Measurements from ENCODE around the gene TEX51.

Gene TEX51

DNA sequence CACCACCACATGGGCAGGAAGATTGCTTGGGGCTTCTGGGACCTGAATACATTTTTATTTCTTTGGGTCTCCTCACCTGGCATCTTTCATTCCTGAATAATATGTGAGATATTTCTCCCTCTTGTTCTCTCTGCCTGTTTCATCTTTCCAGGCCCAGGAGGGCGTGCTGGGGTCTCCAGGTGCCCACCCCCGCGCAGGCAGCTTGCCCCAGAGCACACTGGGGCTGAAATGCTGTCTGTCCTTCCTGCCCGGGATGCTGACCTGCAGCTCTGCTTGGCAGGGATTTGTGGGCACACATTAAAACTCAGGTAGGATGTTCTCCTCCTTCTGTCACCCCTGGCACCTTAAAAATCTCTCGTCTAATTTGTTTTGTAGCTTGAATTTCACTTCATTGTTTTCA, 39.7 kb upstream of the TEX51 start:
- H3K27me3 ChIP-seq = no peaks in the 10 kb centered on the region
- H3K4me3 ChIP-seq (ENCODE audit: low read depth, low read length) = no peak overlapping the region
- H3K36me3 ChIP-seq = no peaks in the 10 kb centered on the region
- H3K9me3 ChIP-seq = no peaks in the 10 kb centered on the region
- TF ChIP-seq CTCF (IDR thresholded peaks at IDR 0.05; ENCODE audit: low read depth, low read length) = no peak
- no peaks in the 10 kb centered on the region for H3K4me1 ChIP-seq
- DNase-seq = no peak

DNA sequence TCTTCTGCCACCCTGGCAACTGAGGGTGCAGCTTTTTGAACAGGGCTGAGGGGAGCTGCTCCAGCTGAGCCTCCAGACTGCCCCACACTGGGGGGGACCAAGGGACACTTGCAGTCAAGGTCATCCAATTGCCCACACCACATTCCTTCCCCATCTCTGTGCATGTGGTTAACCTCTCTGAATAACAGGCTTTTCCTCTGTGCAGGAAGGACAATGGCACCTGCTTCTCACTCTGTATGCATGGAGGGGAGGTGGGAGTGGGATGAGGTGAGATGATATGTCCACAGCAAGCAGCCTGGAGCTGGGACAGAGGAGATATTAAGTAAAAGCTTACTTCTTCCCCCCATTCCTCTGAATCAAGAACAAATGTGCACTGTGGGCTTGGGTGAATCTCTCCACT, 39.1 kb upstream of the TEX51 start:
- Histone ChIP-seq H3K4me1 (no peaks in the 10 kb centered on the region), H3K36me3 (no peaks in the 10 kb centered on the region), H3K9me3 (no peaks in the 10 kb centered on the region), H3K4me3 (ENCODE audit: low read depth, low read length) (no peak overlapping the region), H3K27me3 (no peaks in the 10 kb centered on the region)
- DNase-seq = no peak
- no peak for TF ChIP-seq CTCF (IDR thresholded peaks at IDR 0.05; ENCODE audit: low read depth, low read length)

- no peaks in the 10 kb centered on the region for H3K27me3 ChIP-seq
- H3K4me1 ChIP-seq = no peaks in the 10 kb centered on the region
- H3K36me3 ChIP-seq = no peaks in the 10 kb centered on the region
- DNase-seq = no peak
- no peak overlapping the region for H3K4me3 ChIP-seq (ENCODE audit: low read depth, low read length)
- TF ChIP-seq CTCF (IDR thresholded peaks at IDR 0.05; ENCODE audit: low read depth, low read length) = no peak
- no peaks in the 10 kb centered on the region for H3K9me3 ChIP-seq
These were observed 38.3 kb upstream of the TEX51 start for GRCh38 chr2:126860385-126860784.

- H3K27me3 ChIP-seq = no peaks in the 10 kb centered on the region
- H3K36me3 ChIP-seq = no peaks in the 10 kb centered on the region
- H3K4me3 ChIP-seq (ENCODE audit: low read depth, low read length) = no peak overlapping the region
- no peaks in the 10 kb centered on the region for H3K9me3 ChIP-seq
- no peak for TF ChIP-seq CTCF (IDR thresholded peaks at IDR 0.05; ENCODE audit: low read depth, low read length)
- DNase-seq = no peak
- no peaks in the 10 kb centered on the region for H3K4me1 ChIP-seq
These were observed 36.0 kb upstream of the TEX51 start for GRCh38 chr2:126862730-126863129.

DNA sequence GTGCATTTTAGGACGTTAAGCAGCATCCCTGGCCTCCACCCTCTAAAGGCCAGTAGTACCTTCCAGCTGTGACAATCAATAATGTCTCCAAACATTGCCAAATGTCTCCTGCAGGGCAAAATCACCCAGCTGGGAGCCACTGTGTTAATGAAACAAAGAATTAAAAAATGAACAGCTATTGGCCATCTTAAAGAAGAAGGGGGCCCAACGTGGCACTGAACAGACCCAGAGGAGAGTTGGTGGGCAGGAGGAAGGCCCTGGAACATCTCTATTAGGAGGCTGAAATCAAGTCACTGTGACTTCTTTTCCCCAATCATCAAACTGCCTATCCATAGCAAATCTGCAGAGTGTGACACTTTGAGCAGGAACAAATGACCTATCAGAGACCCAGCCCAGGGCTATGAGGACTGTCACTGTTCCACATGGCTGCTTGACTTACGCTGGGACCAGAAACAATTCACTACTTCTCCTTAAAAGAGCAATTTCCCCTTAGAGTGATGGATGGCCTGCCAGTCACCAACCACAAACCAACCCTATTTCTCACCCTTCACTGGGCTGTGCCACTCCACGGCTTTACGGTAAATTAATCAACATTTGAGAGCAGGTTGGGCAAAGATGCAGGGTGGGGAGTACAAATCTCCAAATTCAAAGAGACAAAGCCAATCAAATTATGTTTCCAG, 35.2 kb upstream of the TEX51 start:
- no peak for DNase-seq
- Histone ChIP-seq H3K27me3 (no peaks in the 10 kb centered on the region), H3K4me1 (no peaks in the 10 kb centered on the region)

More for the DNA sequence above, 35.2 kb upstream of the TEX51 start:
- no peak for TF ChIP-seq CTCF (IDR thresholded peaks at IDR 0.05; ENCODE audit: low read depth, low read length)
- Histone ChIP-seq H3K36me3 (no peaks in the 10 kb centered on the region), H3K9me3 (no peaks in the 10 kb centered on the region), H3K4me3 (ENCODE audit: low read depth, low read length) (no peak overlapping the region)

Data from BE2C (cell line).